ENCODE data around the gene OR9G4.

DNA sequence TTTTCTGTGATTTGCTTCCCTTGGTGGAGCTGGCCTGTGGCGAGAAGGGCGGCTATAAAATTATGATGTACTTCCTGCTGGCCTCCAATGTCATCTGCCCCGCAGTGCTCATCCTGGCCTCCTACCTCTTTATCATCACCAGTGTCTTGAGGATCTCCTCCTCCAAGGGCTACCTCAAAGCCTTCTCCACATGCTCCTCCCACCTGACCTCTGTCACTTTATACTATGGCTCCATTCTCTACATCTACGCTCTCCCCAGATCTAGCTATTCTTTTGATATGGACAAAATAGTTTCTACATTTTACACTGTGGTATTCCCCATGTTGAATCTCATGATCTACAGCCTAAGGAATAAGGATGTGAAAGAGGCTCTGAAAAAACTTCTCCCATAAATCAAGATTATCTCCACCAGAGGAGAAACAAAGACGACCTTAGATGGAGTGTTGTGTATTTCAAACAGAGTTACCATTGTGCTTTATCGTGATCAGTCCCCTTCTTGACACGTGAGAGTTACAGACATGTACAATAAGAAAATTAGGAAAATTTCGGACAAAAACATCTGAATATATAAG, 47.5 kb downstream of the OR9G4 start:
- no peak for TF ChIP-seq ZNF121 (CRISPR knock-in tag; IDR thresholded peaks at IDR 0.05)
- TF ChIP-seq FOXK1 (CRISPR knock-in tag; IDR thresholded peaks at IDR 0.05), result no peak
- TF ChIP-seq, protein P1, sequence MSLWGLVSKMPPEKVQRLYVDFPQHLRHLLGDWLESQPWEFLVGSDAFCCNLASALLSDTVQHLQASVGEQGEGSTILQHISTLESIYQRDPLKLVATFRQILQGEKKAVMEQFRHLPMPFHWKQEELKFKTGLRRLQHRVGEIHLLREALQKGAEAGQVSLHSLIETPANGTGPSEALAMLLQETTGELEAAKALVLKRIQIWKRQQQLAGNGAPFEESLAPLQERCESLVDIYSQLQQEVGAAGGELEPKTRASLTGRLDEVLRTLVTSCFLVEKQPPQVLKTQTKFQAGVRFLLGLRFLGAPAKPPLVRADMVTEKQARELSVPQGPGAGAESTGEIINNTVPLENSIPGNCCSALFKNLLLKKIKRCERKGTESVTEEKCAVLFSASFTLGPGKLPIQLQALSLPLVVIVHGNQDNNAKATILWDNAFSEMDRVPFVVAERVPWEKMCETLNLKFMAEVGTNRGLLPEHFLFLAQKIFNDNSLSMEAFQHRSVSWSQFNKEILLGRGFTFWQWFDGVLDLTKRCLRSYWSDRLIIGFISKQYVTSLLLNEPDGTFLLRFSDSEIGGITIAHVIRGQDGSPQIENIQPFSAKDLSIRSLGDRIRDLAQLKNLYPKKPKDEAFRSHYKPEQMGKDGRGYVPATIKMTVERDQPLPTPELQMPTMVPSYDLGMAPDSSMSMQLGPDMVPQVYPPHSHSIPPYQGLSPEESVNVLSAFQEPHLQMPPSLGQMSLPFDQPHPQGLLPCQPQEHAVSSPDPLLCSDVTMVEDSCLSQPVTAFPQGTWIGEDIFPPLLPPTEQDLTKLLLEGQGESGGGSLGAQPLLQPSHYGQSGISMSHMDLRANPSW (CRISPR knock-in tag; conservative IDR thresholded peaks at IDR 0.05; ENCODE audit: low read depth), result no peak
- TF ChIP-seq, protein P2, sequence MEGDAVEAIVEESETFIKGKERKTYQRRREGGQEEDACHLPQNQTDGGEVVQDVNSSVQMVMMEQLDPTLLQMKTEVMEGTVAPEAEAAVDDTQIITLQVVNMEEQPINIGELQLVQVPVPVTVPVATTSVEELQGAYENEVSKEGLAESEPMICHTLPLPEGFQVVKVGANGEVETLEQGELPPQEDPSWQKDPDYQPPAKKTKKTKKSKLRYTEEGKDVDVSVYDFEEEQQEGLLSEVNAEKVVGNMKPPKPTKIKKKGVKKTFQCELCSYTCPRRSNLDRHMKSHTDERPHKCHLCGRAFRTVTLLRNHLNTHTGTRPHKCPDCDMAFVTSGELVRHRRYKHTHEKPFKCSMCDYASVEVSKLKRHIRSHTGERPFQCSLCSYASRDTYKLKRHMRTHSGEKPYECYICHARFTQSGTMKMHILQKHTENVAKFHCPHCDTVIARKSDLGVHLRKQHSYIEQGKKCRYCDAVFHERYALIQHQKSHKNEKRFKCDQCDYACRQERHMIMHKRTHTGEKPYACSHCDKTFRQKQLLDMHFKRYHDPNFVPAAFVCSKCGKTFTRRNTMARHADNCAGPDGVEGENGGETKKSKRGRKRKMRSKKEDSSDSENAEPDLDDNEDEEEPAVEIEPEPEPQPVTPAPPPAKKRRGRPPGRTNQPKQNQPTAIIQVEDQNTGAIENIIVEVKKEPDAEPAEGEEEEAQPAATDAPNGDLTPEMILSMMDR (IDR thresholded peaks at IDR 0.05), result no peak
- TF ChIP-seq ESRRA (CRISPR knock-in tag; IDR thresholded peaks at IDR 0.05; ENCODE audit: borderline replicate concordance), result no peak

Measured in WTC11 (cell line).